HG02759 (cell line): ENCODE results near the gene PRMT2.
"Not testable (repeated sequence)": the region's sequence is repeated elsewhere in the genome, so short reads cannot be mapped to it uniquely, and the experiment has no call there.

Experiments
- ATAC-seq: cut with Tn5 transposase; IDR thresholded peaks from one replicate; pipeline ENCODE4 v1.9.1; 2021; ENCODE audit warnings: mild to moderate bottlenecking, moderate library complexity; ENCODE audit not compliant: unreplicated experiment

PRMT2 gene

GRCh38 chr21:46617267-46618051, 18.0 kb upstream of the PRMT2 start:
- ATAC-seq = no peak

GRCh38 chr21:46618738-46619379, 16.6 kb upstream of the PRMT2 start:
- no peak for ATAC-seq

- ATAC-seq = no peak
Measured at GRCh38 chr21:46619846-46620245, 15.6 kb upstream of the PRMT2 start.

- no peak for ATAC-seq
Measured at GRCh38 chr21:46620846-46621245, 14.6 kb upstream of the PRMT2 start.

- ATAC-seq = no peak
Measured at GRCh38 chr21:46621457-46622182, 13.9 kb upstream of the PRMT2 start.

- ATAC-seq = no peak
Measured at GRCh38 chr21:46622226-46622625, 13.2 kb upstream of the PRMT2 start.

- no peak for ATAC-seq
Measured at GRCh38 chr21:46624050-46624449, 11.4 kb upstream of the PRMT2 start.

- ATAC-seq = no peak
Measured at GRCh38 chr21:46625759-46626158, 9.7 kb upstream of the PRMT2 start.

GRCh38 chr21:46626536-46626935, 8.9 kb upstream of the PRMT2 start:
- ATAC-seq = no peak

GRCh38 chr21:46626975-46627501, 8.4 kb upstream of the PRMT2 start:
- ATAC-seq = no peak

- no peak for ATAC-seq
Measured at GRCh38 chr21:46627726-46628125, 7.7 kb upstream of the PRMT2 start.

- no peak for ATAC-seq
Measured at GRCh38 chr21:46628868-46629267, 6.6 kb upstream of the PRMT2 start.

GRCh38 chr21:46630915-46631314, 4.6 kb upstream of the PRMT2 start:
- not testable (repeated sequence) for ATAC-seq

- ATAC-seq = no peak
Measured at GRCh38 chr21:46633566-46633965, 1.9 kb upstream of the PRMT2 start.

GRCh38 chr21:46634427-46634826, 1.0 kb upstream of the PRMT2 start:
- ATAC-seq = no peak

- peak; percentile 6 for ATAC-seq
Measured at GRCh38 chr21:46634966-46635323, 529 bp upstream of the PRMT2 start.

- no peak for ATAC-seq
Measured at GRCh38 chr21:46636181-46636512, 673 bp downstream of the PRMT2 start.

- no peak for ATAC-seq
Measured at GRCh38 chr21:46636550-46637285, 1.2 kb downstream of the PRMT2 start.

GRCh38 chr21:46637952-46638746, 2.7 kb downstream of the PRMT2 start:
- no peak for ATAC-seq
